Neural cell (in vitro differentiated cells): ENCODE measurements around the gene FBXL17. TPM values are rescaled to one million over a fixed set of nuclear protein-coding genes. Genes with fewer than 3 reads are reported as not detected.

ENCODE experiments used
- H2AFZ ChIP-seq: fragments of 200-600, 300-800 bp; sonication (generic), shearing (Covaris generic); 2 replicates; pipeline ENCODE4 v1.6.0; 2014; ENCODE audit warnings: low read depth, mild to moderate bottlenecking, antibody characterized with exemption, low read length, moderate library complexity
- H3F3A ChIP-seq: fragments of 200-600 bp; shearing (Covaris generic); 2 replicates; pipeline ENCODE4 v1.6.1; 2016; ENCODE audit warnings: mild to moderate bottlenecking, moderate library complexity, mixed read lengths, antibody characterized with exemption, low read length; ENCODE audit not compliant: insufficient read depth, poor library complexity, severe bottlenecking
- H3K27ac ChIP-seq: fragments of 200-600, 300-800 bp; sonication (generic), shearing (Covaris generic); 2 replicates; pipeline ENCODE4 v1.5.1; 2014; ENCODE audit warnings: mild to moderate bottlenecking, low read length, moderate library complexity
- H3K27me3 ChIP-seq: fragments of 300-800, 200-600 bp; sonication (generic), shearing (Covaris generic); 2 replicates; pipeline ENCODE4 v1.6.0; 2014; ENCODE audit warnings: mild to moderate bottlenecking, low read depth, low read length, moderate library complexity; ENCODE audit not compliant: insufficient read depth
- H3K36me3 ChIP-seq: fragments of 300-800, 200-600 bp; sonication (generic), shearing (Covaris generic); 2 replicates; pipeline ENCODE4 v1.5.1; 2014; ENCODE audit warnings: mild to moderate bottlenecking, antibody characterized with exemption, low read length, moderate library complexity; ENCODE audit not compliant: insufficient read depth
- H3K4me2 ChIP-seq: fragments of 300-800, 200-600 bp; sonication (generic), shearing (Covaris generic); 2 replicates; pipeline ENCODE4 v1.6.0; 2014; ENCODE audit warnings: mild to moderate bottlenecking, low read length
- H3K4me3 ChIP-seq: fragments of 300-800, 200-600 bp; sonication (generic), shearing (Covaris generic); 2 replicates; pipeline ENCODE4 v1.5.1; 2014; ENCODE audit warnings: mild to moderate bottlenecking, low read length, moderate library complexity
- H3K79me2 ChIP-seq: fragments of 200-600 bp; shearing (Covaris generic); replicated peaks from 2 replicates; pipeline ENCODE4 v1.6.0; 2014; ENCODE audit warnings: mild to moderate bottlenecking, low read length, moderate library complexity; ENCODE audit not compliant: insufficient read depth
- H3K9ac ChIP-seq: fragments of 300-800, 200-600 bp; sonication (generic), shearing (Covaris generic); 2 replicates; pipeline ENCODE4 v1.6.1; 2016; ENCODE audit warnings: mild to moderate bottlenecking, low read length, mixed read lengths
- H3K9me2 ChIP-seq: fragments of 200-600 bp; shearing (Covaris generic); 2 replicates; pipeline ENCODE4 v1.6.1; 2016; ENCODE audit warnings: mild to moderate bottlenecking, low read length, mixed read lengths; ENCODE audit not compliant: insufficient read depth
- H3K9me3 ChIP-seq: fragments of 200-600, 300-800 bp; sonication (generic), shearing (Covaris generic); 2 replicates; pipeline ENCODE4 v1.6.1; 2016; ENCODE audit warnings: mild to moderate bottlenecking, mixed run types, low read length, moderate library complexity, mixed read lengths
- H4K20me1 ChIP-seq: fragments of 200-600 bp; shearing (Covaris generic); 2 replicates; pipeline ENCODE4 v1.6.1; 2016; ENCODE audit warnings: mild to moderate bottlenecking, mixed run types; ENCODE audit not compliant: insufficient read depth
- EP300 ChIP-seq: fragments of 450-650 bp; conservative IDR thresholded peaks from 2 replicates; pipeline ENCODE4 v1.6.1; 2014; ENCODE audit warnings: antibody characterized with exemption, mild to moderate bottlenecking, moderate library complexity; ENCODE audit not compliant: poor library complexity, severe bottlenecking
- EZH2 ChIP-seq: fragments of 200-600, 300-800 bp; shearing (Covaris generic), sonication (generic); IDR thresholded peaks from 2 replicates; pipeline ENCODE4 v1.6.1; 2014; ENCODE audit warnings: antibody characterized with exemption, low read length, borderline replicate concordance, mild to moderate bottlenecking; ENCODE audit not compliant: insufficient read depth, poor library complexity, severe bottlenecking
- MXI1 ChIP-seq: fragments of 450-650 bp; conservative IDR thresholded peaks from 2 replicates; pipeline ENCODE4 v1.6.1; 2014; ENCODE audit warnings: antibody characterized with exemption, mild to moderate bottlenecking; ENCODE audit not compliant: poor library complexity, severe bottlenecking
- POLR2AphosphoS5 ChIP-seq: IDR thresholded peaks from 2 replicates; pipeline ENCODE4 v1.6.1; 2012
- RAD21 ChIP-seq: fragments of 450-650 bp; conservative IDR thresholded peaks from 2 replicates; pipeline ENCODE4 v1.6.1; 2014; ENCODE audit warnings: antibody characterized with exemption, mild to moderate bottlenecking, moderate library complexity
- SMC3 ChIP-seq: fragments of 450-650 bp; conservative IDR thresholded peaks from 2 replicates; pipeline ENCODE4 v1.6.1; 2014; ENCODE audit warnings: antibody characterized with exemption, mild to moderate bottlenecking, moderate library complexity; ENCODE audit not compliant: poor library complexity
- TAF1 ChIP-seq: IDR thresholded peaks from 2 replicates; pipeline ENCODE4 v1.6.1; 2012; ENCODE audit warnings: low read depth
- polyA plus RNA-seq: library from polyadenylated mRNA; depleted of rRNA; stranded (reverse); fragments of >200 nt; gene quantifications from 2 replicates; pipeline ENCODE4 v1.2.3, GENCODE V29; 2014
- TF ChIP-seq, protein P1 (sequence below): IDR thresholded peaks from 2 replicates; pipeline ENCODE4 v1.6.1; 2012; ENCODE audit warnings: borderline replicate concordance
- TF ChIP-seq, protein P2 (sequence below): fragments of 450-650 bp; IDR thresholded peaks from 2 replicates; pipeline ENCODE4 v1.5.1; 2014; ENCODE audit warnings: antibody characterized with exemption, mild to moderate bottlenecking, moderate library complexity; ENCODE audit not compliant: poor library complexity, severe bottlenecking

FBXL17 gene
- polyA plus RNA-seq, 1 donor from 2014 or later = 19.6 TPM

DNA sequence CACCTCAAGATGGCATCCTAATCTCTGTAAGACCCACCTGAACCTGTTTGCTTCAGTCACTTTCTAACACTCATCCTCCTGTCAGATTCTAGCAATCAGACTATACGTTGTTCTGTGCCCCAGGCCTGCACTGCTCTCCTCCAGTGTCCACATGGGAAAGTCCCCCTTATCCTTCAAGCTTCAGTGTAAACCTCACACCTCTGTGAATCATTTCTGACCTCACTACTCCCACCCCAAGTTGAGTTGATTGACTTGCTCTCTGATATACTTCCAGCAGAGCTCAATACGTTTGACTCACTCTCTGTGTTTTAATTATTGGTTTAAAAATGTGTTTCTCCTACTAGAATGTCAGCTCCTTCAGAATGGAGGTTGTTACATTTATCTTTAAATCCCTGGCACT, 240.2 kb downstream of the FBXL17 start:
- Histone ChIP-seq H2AFZ (no peak overlapping the region), H3K4me3 (no peak overlapping the region), H3K27me3 (no peaks in the 10 kb centered on the region), H3K79me2 (no peaks in the 10 kb centered on the region), H3K27ac (no peak overlapping the region), H3K4me2 (no peak overlapping the region), H3F3A (no peaks in the 10 kb centered on the region), H3K9me2 (no peaks in the 10 kb centered on the region), H4K20me1 (no peaks in the 10 kb centered on the region), H3K9ac (no peak overlapping the region), H3K36me3 (no peaks in the 10 kb centered on the region), H3K9me3 (no peaks in the 10 kb centered on the region)
- no peak for TF ChIP-seq EP300
- no peak for TF ChIP-seq SMC3
- no peak for TF ChIP-seq RAD21
- TF ChIP-seq POLR2AphosphoS5 = no peak
- TF ChIP-seq, protein P1, sequence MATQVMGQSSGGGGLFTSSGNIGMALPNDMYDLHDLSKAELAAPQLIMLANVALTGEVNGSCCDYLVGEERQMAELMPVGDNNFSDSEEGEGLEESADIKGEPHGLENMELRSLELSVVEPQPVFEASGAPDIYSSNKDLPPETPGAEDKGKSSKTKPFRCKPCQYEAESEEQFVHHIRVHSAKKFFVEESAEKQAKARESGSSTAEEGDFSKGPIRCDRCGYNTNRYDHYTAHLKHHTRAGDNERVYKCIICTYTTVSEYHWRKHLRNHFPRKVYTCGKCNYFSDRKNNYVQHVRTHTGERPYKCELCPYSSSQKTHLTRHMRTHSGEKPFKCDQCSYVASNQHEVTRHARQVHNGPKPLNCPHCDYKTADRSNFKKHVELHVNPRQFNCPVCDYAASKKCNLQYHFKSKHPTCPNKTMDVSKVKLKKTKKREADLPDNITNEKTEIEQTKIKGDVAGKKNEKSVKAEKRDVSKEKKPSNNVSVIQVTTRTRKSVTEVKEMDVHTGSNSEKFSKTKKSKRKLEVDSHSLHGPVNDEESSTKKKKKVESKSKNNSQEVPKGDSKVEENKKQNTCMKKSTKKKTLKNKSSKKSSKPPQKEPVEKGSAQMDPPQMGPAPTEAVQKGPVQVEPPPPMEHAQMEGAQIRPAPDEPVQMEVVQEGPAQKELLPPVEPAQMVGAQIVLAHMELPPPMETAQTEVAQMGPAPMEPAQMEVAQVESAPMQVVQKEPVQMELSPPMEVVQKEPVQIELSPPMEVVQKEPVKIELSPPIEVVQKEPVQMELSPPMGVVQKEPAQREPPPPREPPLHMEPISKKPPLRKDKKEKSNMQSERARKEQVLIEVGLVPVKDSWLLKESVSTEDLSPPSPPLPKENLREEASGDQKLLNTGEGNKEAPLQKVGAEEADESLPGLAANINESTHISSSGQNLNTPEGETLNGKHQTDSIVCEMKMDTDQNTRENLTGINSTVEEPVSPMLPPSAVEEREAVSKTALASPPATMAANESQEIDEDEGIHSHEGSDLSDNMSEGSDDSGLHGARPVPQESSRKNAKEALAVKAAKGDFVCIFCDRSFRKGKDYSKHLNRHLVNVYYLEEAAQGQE = no peak
- TF ChIP-seq, protein P2, sequence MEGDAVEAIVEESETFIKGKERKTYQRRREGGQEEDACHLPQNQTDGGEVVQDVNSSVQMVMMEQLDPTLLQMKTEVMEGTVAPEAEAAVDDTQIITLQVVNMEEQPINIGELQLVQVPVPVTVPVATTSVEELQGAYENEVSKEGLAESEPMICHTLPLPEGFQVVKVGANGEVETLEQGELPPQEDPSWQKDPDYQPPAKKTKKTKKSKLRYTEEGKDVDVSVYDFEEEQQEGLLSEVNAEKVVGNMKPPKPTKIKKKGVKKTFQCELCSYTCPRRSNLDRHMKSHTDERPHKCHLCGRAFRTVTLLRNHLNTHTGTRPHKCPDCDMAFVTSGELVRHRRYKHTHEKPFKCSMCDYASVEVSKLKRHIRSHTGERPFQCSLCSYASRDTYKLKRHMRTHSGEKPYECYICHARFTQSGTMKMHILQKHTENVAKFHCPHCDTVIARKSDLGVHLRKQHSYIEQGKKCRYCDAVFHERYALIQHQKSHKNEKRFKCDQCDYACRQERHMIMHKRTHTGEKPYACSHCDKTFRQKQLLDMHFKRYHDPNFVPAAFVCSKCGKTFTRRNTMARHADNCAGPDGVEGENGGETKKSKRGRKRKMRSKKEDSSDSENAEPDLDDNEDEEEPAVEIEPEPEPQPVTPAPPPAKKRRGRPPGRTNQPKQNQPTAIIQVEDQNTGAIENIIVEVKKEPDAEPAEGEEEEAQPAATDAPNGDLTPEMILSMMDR = no peak
- TF ChIP-seq TAF1 = no peak
- no peak for TF ChIP-seq MXI1
- TF ChIP-seq EZH2 = no peak

DNA sequence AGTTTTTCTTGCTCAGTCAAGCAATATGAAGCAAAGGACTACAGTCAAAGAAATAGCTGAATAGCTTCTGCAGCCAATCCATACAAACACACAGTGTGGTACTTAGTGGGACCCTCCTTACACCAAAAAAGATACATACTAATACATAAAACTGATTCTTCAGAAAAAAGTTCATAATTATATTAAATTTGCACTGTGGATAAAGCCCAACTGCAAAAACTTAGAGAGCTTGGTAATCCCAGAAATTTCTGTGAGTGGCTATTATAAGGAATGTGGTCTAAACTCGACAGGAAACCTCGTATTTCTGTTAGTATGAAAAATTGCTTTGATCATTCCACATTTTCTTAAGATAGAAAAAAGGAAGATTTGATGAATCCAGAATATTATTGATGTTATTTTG, 245.4 kb downstream of the FBXL17 start:
- H3K27ac ChIP-seq = no peak overlapping the region
- H3K36me3 ChIP-seq = no peaks in the 10 kb centered on the region
- H3K4me2 ChIP-seq = no peak overlapping the region
- no peak overlapping the region for H2AFZ ChIP-seq
- no peaks in the 10 kb centered on the region for H3K9me2 ChIP-seq
- TF ChIP-seq RAD21 = no peak
- no peak for TF ChIP-seq POLR2AphosphoS5
- TF ChIP-seq, protein P2 = no peak
- TF ChIP-seq SMC3 = no peak
- TF ChIP-seq, protein P1 = no peak
- TF ChIP-seq EP300 = no peak
- no peak for TF ChIP-seq TAF1
- no peak for TF ChIP-seq MXI1
- TF ChIP-seq EZH2 = no peak
- no peaks in the 10 kb centered on the region for H4K20me1 ChIP-seq
- no peaks in the 10 kb centered on the region for H3K27me3 ChIP-seq
- H3F3A ChIP-seq = no peaks in the 10 kb centered on the region
- no peak overlapping the region for H3K4me3 ChIP-seq
- no peaks in the 10 kb centered on the region for H3K9me3 ChIP-seq
- no peak overlapping the region for H3K9ac ChIP-seq
- no peaks in the 10 kb centered on the region for H3K79me2 ChIP-seq
